GM19035 (cell line): ENCODE data around the gene PHF21A.

Source experiments
- ATAC-seq: cut with Tn5 transposase; IDR thresholded peaks from one replicate; pipeline ENCODE4 v1.9.1; 2021; ENCODE audit not compliant: unreplicated experiment

The PHF21A gene

GRCh38 chr11:45924036-45924915 is 197.0 kb downstream of the PHF21A start:
- no peak for ATAC-seq

DNA sequence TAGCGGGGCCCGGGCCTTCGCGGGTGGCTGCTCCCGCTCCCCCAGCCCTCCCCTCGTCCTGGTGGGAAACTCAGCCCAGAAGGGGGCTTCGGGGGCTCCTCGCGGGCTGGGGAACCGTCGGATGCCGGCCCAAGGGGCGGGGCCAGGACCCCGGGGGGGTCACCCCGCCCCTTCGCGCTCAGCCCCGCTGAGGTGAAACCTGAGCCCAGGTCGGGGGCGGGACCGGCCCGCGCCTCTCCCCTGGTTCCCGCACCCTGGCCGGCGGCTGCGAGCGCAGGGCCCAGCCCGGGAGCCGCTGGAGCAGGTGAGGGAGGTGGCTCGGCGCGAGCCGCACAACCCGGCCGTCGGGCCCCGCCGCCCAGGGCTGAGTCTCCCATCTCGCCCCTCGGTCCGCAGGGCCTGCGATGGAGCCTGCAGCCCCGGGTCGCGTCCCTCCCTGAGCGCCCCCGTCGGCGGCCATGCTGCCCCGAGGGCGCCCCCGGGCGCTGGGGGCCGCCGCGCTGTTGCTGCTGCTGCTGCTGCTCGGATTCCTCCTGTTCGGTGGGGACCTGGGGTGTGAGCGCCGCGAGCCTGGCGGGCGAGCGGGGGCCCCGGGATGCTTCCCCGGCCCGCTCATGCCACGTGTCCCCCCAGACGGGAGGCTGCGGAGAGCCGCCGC is 198.7 kb downstream of the PHF21A start, which contains the start of gene LARGE2:
Gene LARGE2 (plus strand): TSS at position 232 of the 658 bp plus-strand sequence. CDS start 227 bp downstream, at position 459.
- no peak for ATAC-seq

DNA sequence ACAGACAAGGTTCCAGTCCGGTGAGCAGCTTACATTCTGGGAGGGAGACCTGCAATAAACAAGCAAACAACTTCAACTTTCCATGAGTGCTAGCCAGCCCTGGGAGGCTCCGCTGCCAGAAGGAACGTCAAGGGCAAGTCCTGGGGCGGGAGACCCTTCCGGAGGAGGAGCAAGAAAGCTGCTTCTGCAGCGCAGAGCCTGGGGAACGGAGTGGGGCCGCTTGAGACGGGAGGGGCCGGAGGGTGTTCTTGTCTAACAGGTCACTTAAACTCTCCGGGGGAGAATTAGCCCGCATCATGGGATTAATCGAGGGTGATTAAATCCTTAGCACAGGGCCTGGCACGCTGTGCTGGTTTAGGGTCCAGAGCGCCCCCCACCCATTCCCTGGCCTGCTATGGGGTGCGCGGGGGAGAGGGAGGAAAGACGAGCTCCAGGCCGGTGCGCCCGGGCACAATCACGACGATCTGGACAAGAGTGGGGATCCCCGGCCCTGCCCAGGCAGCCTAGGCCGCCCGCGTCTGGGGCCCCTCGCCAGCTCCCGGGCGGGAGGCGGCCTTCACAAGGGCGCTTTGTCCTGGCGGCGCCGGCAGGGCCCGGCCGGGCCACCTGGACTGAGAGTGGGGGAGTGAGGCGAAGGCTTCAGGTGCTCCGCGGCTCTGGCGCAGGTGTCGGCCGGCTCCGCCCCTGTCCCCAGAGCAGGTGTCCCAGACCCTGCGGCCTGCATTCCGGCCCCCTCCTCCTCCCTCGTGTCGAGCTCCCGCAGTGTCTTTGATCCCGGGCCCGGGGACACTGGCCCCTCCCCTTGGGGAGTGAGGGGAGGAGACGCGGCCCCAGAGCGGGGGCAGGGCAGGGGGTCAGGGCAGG is 199.5 kb downstream of the PHF21A start:
- no peak for ATAC-seq

DNA sequence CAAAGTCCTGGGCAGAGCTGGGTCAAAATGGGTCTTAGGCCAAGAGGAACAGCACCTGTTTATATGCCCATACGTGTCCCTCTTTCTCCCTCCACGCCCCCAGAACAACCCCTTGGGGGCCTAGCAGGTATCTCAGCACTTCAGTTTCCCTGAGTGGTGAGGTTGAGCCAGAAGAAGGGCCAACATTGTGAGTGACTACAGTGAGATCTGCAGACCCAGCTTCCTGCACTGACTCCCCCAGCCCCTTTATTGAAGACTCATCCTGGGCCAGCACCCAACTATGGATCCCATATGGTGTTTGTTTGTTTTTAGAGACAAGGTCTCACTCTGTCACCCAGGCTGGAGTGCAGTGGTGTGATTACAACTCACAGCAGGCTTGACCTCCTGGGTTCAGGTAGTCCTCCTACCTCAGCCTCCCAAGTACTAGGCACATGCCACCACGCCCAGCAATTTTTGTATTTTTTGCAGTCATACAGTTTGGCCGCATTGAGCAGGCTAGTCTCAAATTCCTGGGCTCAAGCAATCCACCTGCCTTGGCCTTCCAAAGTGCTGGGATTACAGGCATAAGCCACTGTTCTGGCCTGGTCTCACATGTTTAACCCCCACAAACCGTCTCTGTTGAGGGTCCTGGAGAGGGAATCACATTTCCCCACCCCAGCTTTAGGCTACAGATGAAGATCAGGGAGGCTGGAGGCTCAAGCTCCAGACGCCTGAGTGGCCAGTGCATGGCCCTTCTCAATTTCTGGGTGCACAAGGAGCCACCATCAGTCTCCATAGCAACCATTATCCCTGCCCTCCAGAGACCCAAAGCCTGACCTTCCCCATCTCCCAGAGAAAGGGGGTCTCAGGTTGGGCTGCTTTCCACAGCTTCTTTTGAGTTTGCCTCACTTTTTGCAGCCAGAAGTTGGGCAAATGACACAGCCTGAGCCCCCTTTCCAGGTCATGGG is 200.4 kb downstream of the PHF21A start:
- no peak for ATAC-seq

DNA sequence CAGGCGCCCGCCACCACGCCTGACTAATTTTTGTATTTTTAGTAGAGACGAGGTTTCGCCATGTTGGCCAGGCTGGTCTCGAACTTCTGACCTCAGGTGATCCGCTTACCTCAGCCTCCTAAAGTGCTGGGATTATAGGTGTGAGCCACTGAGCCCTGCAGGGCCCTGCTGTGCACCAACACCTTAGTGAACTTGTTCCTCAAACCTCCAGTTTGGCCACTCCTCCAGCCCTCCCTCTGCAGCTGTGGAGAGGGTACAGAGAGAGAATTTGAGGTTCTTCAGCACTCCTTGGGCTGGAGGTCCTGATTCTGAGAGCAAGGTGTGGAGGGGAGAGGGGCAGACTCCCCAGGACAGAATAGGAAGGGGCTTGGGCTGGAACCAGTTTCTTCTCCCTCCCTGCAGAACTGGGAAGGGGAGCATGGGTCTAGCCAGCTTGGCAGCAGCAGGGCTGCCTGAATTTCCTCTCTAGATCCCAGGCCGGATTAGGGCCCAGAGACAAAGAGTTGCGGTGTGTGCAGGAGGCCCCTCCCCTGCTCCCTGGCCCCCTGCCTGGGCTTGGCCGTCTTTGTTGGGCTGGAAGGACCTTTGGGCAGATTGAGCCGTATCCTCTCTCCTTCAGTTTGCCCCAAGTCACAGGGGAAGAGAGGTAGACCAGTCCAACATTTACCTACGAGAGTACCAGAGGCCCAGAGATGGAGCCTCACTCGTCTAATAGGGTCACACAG is 201.3 kb downstream of the PHF21A start:
- ATAC-seq: no peak

- ATAC-seq: no peak
Observed at GRCh38 chr11:45918962-45919675, 202.1 kb downstream of the PHF21A start.

- peak; percentile 37 for ATAC-seq
Observed at GRCh38 chr11:45918331-45918941, 202.8 kb downstream of the PHF21A start.

- peak; percentile 80 for ATAC-seq
Observed at GRCh38 chr11:45917623-45918330, 203.5 kb downstream of the PHF21A start, which contains the start of gene PEX16. TSS of gene PEX16 (minus strand) at chr11:45917877. CDS start at chr11:45917811, 66 bp downstream.

DNA sequence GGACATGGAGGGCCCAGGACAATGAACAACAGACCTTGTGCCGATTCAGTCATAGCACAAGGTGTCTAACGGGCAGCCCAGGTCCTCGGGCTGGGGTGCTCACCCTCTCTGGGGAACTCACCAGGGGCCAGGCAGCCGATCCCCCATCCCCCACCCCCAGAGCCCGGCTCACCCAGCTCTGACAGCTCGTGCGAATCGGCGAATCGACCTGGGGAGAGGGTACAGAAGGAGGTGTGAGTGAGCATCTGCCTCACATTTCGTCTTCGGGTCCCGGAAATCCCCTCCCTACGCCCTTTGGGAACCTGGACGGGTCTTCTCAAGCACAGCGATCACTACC is 204.0 kb downstream of the PHF21A start:
- peak; percentile 8 for ATAC-seq

DNA sequence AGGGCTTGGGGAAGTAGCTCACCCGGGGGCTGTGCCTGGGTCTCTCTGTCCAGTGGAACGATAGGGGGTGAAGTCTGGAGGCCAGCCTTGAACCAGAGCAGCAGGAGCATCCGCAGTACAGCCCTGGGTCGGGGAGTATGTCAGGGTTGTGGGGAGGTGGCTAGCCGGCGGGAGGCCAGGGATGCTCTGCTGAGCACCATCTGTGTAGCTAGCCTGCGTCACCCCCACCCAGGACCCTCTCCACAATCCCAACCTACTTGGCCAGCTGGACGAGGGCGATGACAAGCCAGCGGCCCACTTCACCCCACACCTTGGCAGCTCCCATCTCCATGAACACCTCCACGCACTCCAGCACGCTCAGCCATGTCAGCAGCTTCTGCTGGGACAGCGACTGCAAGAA is 205.8 kb downstream of the PHF21A start:
- ATAC-seq: no peak

GRCh38 chr11:45913942-45914635 is 207.2 kb downstream of the PHF21A start:
- ATAC-seq: no peak

GRCh38 chr11:45913514-45913913 is 207.7 kb downstream of the PHF21A start:
- ATAC-seq: no peak

- ATAC-seq: no peak
Observed at GRCh38 chr11:45910623-45911022, 210.6 kb downstream of the PHF21A start.

DNA sequence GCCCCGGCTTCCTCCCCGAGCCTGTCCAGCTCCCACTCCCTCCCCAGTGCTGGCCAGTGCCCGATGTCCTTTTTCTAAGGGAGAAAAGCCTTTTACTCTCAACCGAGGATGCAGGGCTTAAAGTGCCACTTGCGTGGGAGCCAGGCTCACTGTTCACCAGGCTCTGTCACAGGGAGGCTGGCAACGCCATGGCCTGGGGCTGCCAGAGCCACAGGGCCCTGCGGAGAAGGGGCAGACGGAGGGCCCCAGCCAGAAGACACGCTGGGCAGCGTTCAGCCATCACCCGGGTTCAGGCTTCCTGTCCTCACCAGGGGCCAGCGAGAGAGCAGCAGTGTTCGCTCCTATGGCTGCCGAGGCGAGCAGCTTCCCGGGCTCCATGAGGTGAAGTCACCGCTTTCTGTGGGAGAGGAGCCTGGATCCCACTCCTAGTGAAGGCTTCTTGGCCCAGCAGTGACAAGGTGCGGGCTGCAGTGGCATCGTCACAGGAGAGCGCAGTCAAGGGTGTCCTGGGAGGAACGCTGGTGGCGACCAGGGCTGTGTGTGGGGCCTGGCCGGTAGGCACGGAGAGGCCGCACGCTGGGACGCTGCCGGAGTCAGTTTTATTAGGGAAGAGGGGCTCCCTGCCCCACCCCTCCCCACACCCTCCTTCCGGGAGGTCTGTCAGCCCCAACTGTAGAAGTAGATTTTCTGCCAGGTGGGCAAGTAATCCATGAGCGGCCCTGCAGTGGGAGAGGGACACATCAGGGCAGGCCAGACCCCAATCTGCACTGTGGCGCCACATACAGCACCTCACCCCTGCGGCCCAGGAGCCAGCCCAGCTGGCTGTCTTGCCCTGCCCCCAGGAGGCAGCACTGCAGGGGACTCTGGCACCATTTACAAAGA is 211.4 kb downstream of the PHF21A start:
- no peak for ATAC-seq

DNA sequence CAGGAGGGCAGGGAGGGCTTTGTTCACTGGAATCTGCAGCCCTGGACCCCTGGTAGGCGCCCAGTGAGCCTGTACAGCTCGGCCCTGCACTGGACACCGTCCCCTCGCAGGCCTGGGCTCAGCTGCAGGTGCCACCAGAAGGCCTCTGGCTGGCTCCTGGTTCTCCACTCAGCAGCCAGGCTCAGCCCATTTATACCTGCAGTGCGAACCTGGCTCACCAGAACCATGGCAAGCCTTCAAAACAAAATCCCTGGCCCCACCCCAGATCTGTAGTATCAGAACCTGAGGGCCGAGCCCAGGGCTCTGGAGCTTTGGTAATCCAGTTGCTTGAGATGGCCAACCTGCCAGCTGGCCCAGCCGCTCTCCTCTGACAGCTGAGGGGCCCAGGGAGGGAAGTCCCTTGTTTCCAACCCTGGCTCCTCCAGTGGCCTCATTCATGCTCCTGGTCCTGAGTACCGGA is 213.3 kb downstream of the PHF21A start:
- no peak for ATAC-seq

GRCh38 chr11:45906965-45907611 is 214.2 kb downstream of the PHF21A start, which contains the start of gene FREY1:
TSS of gene FREY1 (minus strand) at chr11:45907271. CDS start at chr11:45907245, 26 bp downstream.
- no peak for ATAC-seq
